GM21447 (cell line): ENCODE measurements around the gene PCP2.
A peak's percentile ranks its signal among the peaks of the same experiment; 100 is the strongest.
"Not testable (repeated sequence)": the region's sequence is repeated elsewhere in the genome, so short reads cannot be mapped to it uniquely, and the experiment has no call there.

ENCODE experiments used
- ATAC-seq: cut with Tn5 transposase; IDR thresholded peaks from one replicate; pipeline ENCODE4 v1.9.1; 2021; ENCODE audit not compliant: unreplicated experiment

PCP2 gene

GRCh38 chr19:7662657-7663056 is 29.1 kb upstream of the PCP2 start:
- no peak for ATAC-seq

GRCh38 chr19:7661744-7662538 is 28.4 kb upstream of the PCP2 start:
- no peak for ATAC-seq

GRCh38 chr19:7658219-7658686 is 24.7 kb upstream of the PCP2 start:
- ATAC-seq: peak; percentile 82

GRCh38 chr19:7657131-7657751 is 23.7 kb upstream of the PCP2 start:
- no peak for ATAC-seq

- no peak for ATAC-seq
Observed at GRCh38 chr19:7655581-7655980, 22.1 kb upstream of the PCP2 start.

- ATAC-seq: no peak
Observed at GRCh38 chr19:7654401-7654800, 20.9 kb upstream of the PCP2 start.

- no peak for ATAC-seq
Observed at GRCh38 chr19:7652061-7652641, 18.6 kb upstream of the PCP2 start.

- no peak for ATAC-seq
Observed at GRCh38 chr19:7650148-7650547, 16.6 kb upstream of the PCP2 start.

GRCh38 chr19:7648265-7649014 is 14.9 kb upstream of the PCP2 start:
- no peak for ATAC-seq

- no peak for ATAC-seq
Observed at GRCh38 chr19:7647156-7647555, 13.6 kb upstream of the PCP2 start.

GRCh38 chr19:7646426-7646700 is 12.8 kb upstream of the PCP2 start:
- ATAC-seq: no peak

- no peak for ATAC-seq
Observed at GRCh38 chr19:7645656-7646425, 12.3 kb upstream of the PCP2 start.

- no peak for ATAC-seq
Observed at GRCh38 chr19:7645163-7645562, 11.6 kb upstream of the PCP2 start.

GRCh38 chr19:7644550-7644877 is 11.0 kb upstream of the PCP2 start:
- no peak for ATAC-seq

- not testable (repeated sequence) for ATAC-seq
Observed at GRCh38 chr19:7643629-7644549, 10.4 kb upstream of the PCP2 start.

GRCh38 chr19:7643031-7643415 is 9.5 kb upstream of the PCP2 start:
- ATAC-seq: no peak

- ATAC-seq: no peak
Observed at GRCh38 chr19:7642295-7643030, 8.9 kb upstream of the PCP2 start.

- ATAC-seq: no peak
Observed at GRCh38 chr19:7641290-7642276, 8.1 kb upstream of the PCP2 start.
